NCI-H345 (cell line): ENCODE results near the gene FNTB.
A peak's percentile ranks its signal among the peaks of the same experiment; 100 is the strongest.

Source experiments
- DNase-seq: peaks from one replicate; lab custom pipeline; 2025; lab: John Stamatoyannopoulos, UW

FNTB gene

GRCh38 chr14:64952598-64953309 is 33.9 kb upstream of the FNTB start:
- DNase-seq: no peak

GRCh38 chr14:64953310-64953654 is 33.4 kb upstream of the FNTB start:
- no peak for DNase-seq

- DNase-seq: no peak
Observed at GRCh38 chr14:64953661-64954060, 33.0 kb upstream of the FNTB start.

GRCh38 chr14:64954491-64955240 is 32.0 kb upstream of the FNTB start:
- no peak for DNase-seq

GRCh38 chr14:64955297-64955696 is 31.4 kb upstream of the FNTB start:
- no peak for DNase-seq

GRCh38 chr14:64956697-64957406 is 29.8 kb upstream of the FNTB start:
- DNase-seq: no peak

- DNase-seq: no peak
Observed at GRCh38 chr14:64958201-64958600, 28.5 kb upstream of the FNTB start.

GRCh38 chr14:64958743-64959142 is 28.0 kb upstream of the FNTB start:
- DNase-seq: no peak

- no peak for DNase-seq
Observed at GRCh38 chr14:64960762-64961276, 25.9 kb upstream of the FNTB start.

GRCh38 chr14:64963611-64964010 is 23.1 kb upstream of the FNTB start:
- no peak for DNase-seq

GRCh38 chr14:64965356-64966000 is 21.2 kb upstream of the FNTB start:
- DNase-seq: no peak

GRCh38 chr14:64966976-64967375 is 19.7 kb upstream of the FNTB start:
- no peak for DNase-seq

GRCh38 chr14:64968167-64968566 is 18.5 kb upstream of the FNTB start:
- DNase-seq: no peak

GRCh38 chr14:64968651-64969050 is 18.0 kb upstream of the FNTB start:
- DNase-seq: no peak

- no peak for DNase-seq
Observed at GRCh38 chr14:64970041-64970440, 16.7 kb upstream of the FNTB start.

- no peak for DNase-seq
Observed at GRCh38 chr14:64970776-64971477, 15.8 kb upstream of the FNTB start.

- no peak for DNase-seq
Observed at GRCh38 chr14:64971491-64971942, 15.2 kb upstream of the FNTB start.

GRCh38 chr14:64971943-64972791 is 14.5 kb upstream of the FNTB start, which contains the start of gene RAB15:
RAB15 (minus strand) TSS chr14:64972336; CDS start chr14:64972076, 260 bp downstream.
- peak; percentile 60 for DNase-seq

GRCh38 chr14:64973026-64973442 is 13.7 kb upstream of the FNTB start:
- DNase-seq: no peak

GRCh38 chr14:64973826-64974225 is 12.9 kb upstream of the FNTB start:
- DNase-seq: no peak

- no peak for DNase-seq
Observed at GRCh38 chr14:64974563-64974962, 12.1 kb upstream of the FNTB start.
